ENCODE results near the gene NRG3. TPM values are rescaled to one million over a fixed set of nuclear protein-coding genes. Genes with fewer than 3 reads are reported as not detected.

Gene NRG3
- total RNA-seq, 2 donors from 2014 or later: 1.7 to 2.3 TPM

GRCh38 chr10:82680608-82681007 is 805.6 kb downstream of the NRG3 start:
- Mint-ChIP-seq H3K4me3 (no peak overlapping the region), H3K27ac (no peak overlapping the region), H3K36me3 (ENCODE audit: low read depth) (no peaks in the 10 kb centered on the region), H3K27me3 (ENCODE audit: insufficient read depth) (no peaks in the 10 kb centered on the region), H3K9me3 (peaks cover 15% of the 10 kb centered on the region), H3K4me1 (peaks cover 23% of the 10 kb centered on the region)
- H3K4me1 ChIP-seq (ENCODE audit: control insufficient read depth, insufficient read depth, low read length): no peaks in the 10 kb centered on the region
- no peak overlapping the region for H3K4me3 ChIP-seq (ENCODE audit: low read length)
- no peak for DNase-seq
- no peaks in the 10 kb centered on the region for H3K27me3 ChIP-seq (ENCODE audit: control insufficient read depth, insufficient read depth, low read length, poor library complexity, severe bottlenecking)
- no peak for TF ChIP-seq CTCF (conservative IDR thresholded peaks at IDR 0.05)
- no peaks in the 10 kb centered on the region for H3K36me3 ChIP-seq (ENCODE audit: control insufficient read depth, insufficient read depth, low read length)
- H3K9ac ChIP-seq (ENCODE audit: extremely low read depth, low read length, poor library complexity, severe bottlenecking): no peak overlapping the region
- no peaks in the 10 kb centered on the region for H3K9me3 ChIP-seq (ENCODE audit: control insufficient read depth, low read length)
- H3K27ac ChIP-seq (ENCODE audit: low read depth, low read length): no peak overlapping the region
- WGBS, 2 experiments (ENCODE audit: insufficient coverage in 1 of 2, insufficient read length in 1 of 2): 93 to 94% methylated on average over 3 of the region's 3 CpGs

- H3K4me3 ChIP-seq (ENCODE audit: low read length): no peak overlapping the region
- no peaks in the 10 kb centered on the region for H3K36me3 Mint-ChIP-seq (ENCODE audit: low read depth)
- 80% methylated on average over 2 of the region's 4 CpGs; no CpG with 5 or more reads in 1 of the 2 experiments for WGBS, 2 experiments (ENCODE audit: insufficient coverage in 1 of 2, insufficient read length in 1 of 2)
- TF ChIP-seq CTCF (conservative IDR thresholded peaks at IDR 0.05): no peak
- H3K4me1 ChIP-seq (ENCODE audit: control insufficient read depth, insufficient read depth, low read length): no peaks in the 10 kb centered on the region
- DNase-seq: no peak
- H3K4me3 Mint-ChIP-seq: no peak overlapping the region
- no peaks in the 10 kb centered on the region for H3K27me3 Mint-ChIP-seq (ENCODE audit: insufficient read depth)
- H3K27me3 ChIP-seq (ENCODE audit: control insufficient read depth, insufficient read depth, low read length, poor library complexity, severe bottlenecking): no peaks in the 10 kb centered on the region
- H3K27ac ChIP-seq (ENCODE audit: low read depth, low read length): no peak overlapping the region
- no peak overlapping the region for H3K9ac ChIP-seq (ENCODE audit: extremely low read depth, low read length, poor library complexity, severe bottlenecking)
- H3K27ac Mint-ChIP-seq: no peak overlapping the region
- no peaks in the 10 kb centered on the region for H3K36me3 ChIP-seq (ENCODE audit: control insufficient read depth, insufficient read depth, low read length)
- peaks cover 12% of the 10 kb centered on the region for H3K4me1 Mint-ChIP-seq
- H3K9me3 ChIP-seq (ENCODE audit: control insufficient read depth, low read length): no peaks in the 10 kb centered on the region
- H3K9me3 Mint-ChIP-seq: no peaks in the 10 kb centered on the region
Observed at GRCh38 chr10:82683945-82684344, 809.0 kb downstream of the NRG3 start.

GRCh38 chr10:82685087-82685486 is 810.1 kb downstream of the NRG3 start:
- no peak overlapping the region for H3K27ac Mint-ChIP-seq
- 88 to 92% methylated on average over 1 to 2 of the region's 2 CpGs for WGBS, 2 experiments (ENCODE audit: insufficient coverage in 1 of 2, insufficient read length in 1 of 2)
- H3K4me3 ChIP-seq (ENCODE audit: low read length): no peak overlapping the region
- H3K4me1 Mint-ChIP-seq: peaks cover 11% of the 10 kb centered on the region
- no peak overlapping the region for H3K4me3 Mint-ChIP-seq
- H3K27ac ChIP-seq (ENCODE audit: low read depth, low read length): no peak overlapping the region
- no peaks in the 10 kb centered on the region for H3K9me3 ChIP-seq (ENCODE audit: control insufficient read depth, low read length)
- TF ChIP-seq CTCF (conservative IDR thresholded peaks at IDR 0.05): no peak
- H3K9me3 Mint-ChIP-seq: no peaks in the 10 kb centered on the region
- DNase-seq: no peak
- H3K36me3 ChIP-seq (ENCODE audit: control insufficient read depth, insufficient read depth, low read length): no peaks in the 10 kb centered on the region
- no peaks in the 10 kb centered on the region for H3K4me1 ChIP-seq (ENCODE audit: control insufficient read depth, insufficient read depth, low read length)
- H3K36me3 Mint-ChIP-seq (ENCODE audit: low read depth): no peaks in the 10 kb centered on the region
- H3K27me3 ChIP-seq (ENCODE audit: control insufficient read depth, insufficient read depth, low read length, poor library complexity, severe bottlenecking): no peaks in the 10 kb centered on the region
- no peaks in the 10 kb centered on the region for H3K27me3 Mint-ChIP-seq (ENCODE audit: insufficient read depth)
- H3K9ac ChIP-seq (ENCODE audit: extremely low read depth, low read length, poor library complexity, severe bottlenecking): no peak overlapping the region

Data from endodermal cell (in vitro differentiated cells).